Right ventricle myocardium inferior (tissue), 1 donor: ENCODE data around the gene CLCN6. TPM values are rescaled to one million over a fixed set of nuclear protein-coding genes. Genes with fewer than 3 reads are reported as not detected.

Experiments
- ATAC-seq: fragments of 200-7000 bp; cut with Tn5 transposase; one replicate; pipeline ENCODE4 v1.9.1; 2020; ENCODE audit warnings: mild to moderate bottlenecking, moderate library complexity
- DNase-seq: peaks from one replicate; pipeline ENCODE4 v3.0.0; 2021; ENCODE audit errors: missing footprints
- intact Hi-C: fragments of 100-400 bp; cut with DNase I; formaldehyde crosslinking; loops from one replicate; pipeline ENCODE4 v1.11.0; 2022
- total RNA-seq: library from RNA; stranded (reverse); fragmentation: NEBNext Ultra II Directional; extraction: Animal tissue kit (Norgen Biotek cat#: 25700); gene quantifications from one replicate; pipeline ENCODE4 v1.2.1, GENCODE V29; 2021
- donor health status: DM: no; HTN: yes; CAD: no; lungs with severe emphysema.

The CLCN6 gene
- total RNA-seq, 1 donor from 2014 or later, result 15.7 TPM

DNA sequence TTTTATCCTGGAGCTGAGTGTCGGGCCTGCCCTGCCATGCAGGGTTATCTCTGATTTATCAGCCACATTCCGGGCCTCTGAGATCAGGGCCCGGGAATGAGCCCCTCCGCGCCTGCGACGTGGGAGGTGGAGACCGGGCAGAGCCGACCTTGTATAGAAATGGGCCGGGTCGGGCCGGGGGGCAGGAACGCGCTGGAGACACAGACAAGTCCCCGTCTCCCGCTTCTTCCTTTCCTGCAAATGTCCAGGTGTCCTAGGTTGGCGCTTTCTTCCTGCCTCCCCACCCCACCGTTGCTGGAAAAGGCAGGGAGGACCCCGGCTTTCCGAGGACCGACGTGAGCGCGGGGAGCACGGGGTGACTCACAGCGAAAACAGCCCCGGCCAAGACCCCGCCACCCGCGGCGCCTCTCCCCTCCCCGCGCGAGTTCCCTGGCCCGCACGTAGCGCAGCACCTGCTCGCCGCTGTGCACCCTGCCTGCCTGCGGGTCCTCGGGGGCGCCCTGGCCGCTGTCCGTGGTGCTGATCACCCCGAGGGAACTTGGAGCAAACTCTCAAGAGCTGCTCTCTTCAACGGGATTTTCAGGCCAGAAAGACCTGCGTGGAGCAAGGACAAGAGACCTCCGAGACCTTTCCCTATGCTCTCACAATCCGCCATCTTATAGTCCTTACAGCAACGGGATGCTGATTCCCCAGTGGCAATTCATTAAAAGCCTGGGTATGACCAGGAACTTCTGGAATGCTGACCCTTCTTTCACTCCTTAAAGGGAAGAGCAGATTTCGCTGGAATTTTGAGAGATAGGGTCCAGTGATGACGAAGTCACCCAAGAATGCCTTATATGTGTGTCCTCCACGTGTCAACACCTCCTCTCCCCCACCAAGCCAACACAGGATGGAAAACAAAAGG, 53.2 kb downstream of the CLCN6 start:
- peak; percentile 62 for ATAC-seq
- intact Hi-C loops, result no loop called here
- DNase-seq, result no peak

DNA sequence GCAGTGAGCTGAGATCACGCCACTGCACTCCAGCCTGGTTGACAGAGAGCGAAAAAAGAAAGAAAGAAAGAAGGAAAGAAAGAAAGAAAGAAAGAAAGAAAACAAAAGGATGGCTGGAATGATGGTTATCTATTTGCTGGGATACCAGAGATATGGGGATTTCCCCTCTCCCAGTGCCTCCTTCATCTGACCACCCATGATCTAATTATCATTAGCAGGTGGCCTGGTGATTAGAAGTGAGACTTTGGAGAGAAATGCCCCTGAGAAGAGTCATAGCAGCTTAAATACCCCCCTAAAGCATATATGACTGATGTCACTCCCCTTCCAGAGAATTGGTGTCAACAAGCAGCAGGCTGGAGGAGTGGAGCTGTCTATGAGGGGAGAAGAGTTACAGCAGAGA, 54.1 kb downstream of the CLCN6 start:
- intact Hi-C loops, result no loop called here
- no peak for ATAC-seq
- no peak for DNase-seq

DNA sequence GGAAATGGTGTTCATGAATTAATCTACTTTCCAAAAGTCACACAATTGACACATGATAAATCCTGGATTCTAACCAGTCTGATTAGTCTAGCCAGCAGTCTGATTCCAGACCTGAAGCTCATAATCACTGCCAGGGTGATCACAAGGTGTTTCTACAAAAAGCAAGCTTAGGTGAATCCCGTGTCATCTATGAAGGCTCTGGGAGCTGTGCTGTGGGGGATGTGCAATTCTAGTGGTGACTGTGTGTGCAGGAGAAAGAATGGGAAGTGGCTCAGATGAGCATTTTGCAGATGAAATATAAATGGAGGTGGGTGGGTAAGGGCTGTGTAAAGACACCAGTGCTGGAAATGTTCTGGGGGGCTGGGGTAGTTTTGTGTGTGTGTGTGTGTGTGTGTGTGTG, 54.6 kb downstream of the CLCN6 start:
- no peak for ATAC-seq
- intact Hi-C loops, result no loop called here
- DNase-seq, result no peak

DNA sequence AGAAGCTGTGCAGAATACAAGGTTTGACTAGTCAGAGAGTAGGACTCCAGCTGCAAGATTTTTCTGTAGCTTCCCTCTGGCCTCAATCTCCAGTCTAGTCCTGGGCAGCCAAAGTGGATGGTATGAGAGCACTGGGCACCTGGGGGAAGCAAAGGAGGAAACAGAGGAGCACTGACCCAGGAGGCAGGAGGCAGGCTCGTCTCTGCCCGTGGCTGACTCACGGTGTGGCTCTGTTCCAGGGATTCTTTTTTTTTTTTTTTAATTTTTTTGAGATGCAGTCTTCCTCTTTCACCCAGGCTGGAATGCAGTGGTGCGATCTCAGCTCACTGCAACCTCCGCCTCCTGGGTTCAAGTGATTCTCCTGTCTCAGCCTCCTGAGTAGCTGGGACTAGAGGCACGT, 56.9 kb downstream of the CLCN6 start:
- intact Hi-C loops, result no loop called here
- no peak for DNase-seq
- no peak for ATAC-seq

DNA sequence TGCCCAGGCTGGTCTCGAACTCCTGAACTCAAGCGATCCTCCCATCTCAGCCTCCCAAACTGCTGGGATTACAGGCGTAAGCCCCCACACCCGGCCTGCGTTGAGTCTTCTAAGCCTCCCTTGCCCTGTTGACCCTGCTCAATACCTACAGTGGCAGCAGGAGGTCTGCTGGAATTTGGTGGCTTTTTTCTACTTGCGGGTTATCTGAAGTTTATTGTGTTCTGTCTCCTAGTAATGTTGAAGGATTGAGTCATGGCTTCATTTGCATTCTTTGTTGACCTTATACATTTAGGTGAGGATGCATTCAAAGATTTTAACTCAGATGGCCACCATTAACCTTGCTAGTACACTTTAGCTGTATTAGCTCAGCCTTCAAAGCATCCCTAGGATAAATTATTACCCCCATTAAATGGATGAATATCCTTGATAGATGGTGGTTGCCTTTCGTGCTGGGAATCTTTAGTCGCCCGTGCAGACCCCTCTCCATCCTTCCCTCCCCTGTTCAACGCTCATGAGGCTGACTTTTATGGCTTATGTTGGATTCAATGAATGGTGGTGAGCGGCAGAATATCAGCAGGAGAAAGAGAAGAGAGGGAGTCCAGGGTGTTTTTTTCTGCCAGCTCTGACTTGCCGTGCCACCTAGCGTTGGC, 62.5 kb downstream of the CLCN6 start:
- intact Hi-C loops, result loop anchor here (2.0 kb wide), 1 partner anchor 24 kb away; no protein-coding TSS in a partner anchor
- no peak for DNase-seq
- no peak for ATAC-seq

DNA sequence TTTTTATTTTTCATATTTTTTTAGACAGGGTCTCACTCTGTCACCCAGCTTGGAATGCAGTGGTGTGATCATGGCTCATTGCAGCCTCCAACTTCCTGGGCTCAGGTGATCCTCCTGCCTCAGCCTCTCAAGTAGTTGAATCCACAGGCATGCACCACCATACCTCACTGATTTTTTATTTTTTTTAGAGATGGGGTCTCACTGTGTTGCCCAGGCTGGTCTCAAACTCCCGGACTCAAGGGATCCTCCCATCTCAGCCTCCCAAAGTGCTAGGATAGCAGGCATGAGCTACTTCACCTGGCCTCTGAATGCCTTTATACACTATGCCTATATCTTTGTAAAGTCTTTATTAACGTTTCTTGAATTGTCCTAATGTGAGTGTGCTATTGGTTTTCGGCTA, 63.1 kb downstream of the CLCN6 start:
- ATAC-seq, result no peak
- DNase-seq, result no peak
- intact Hi-C loops, result loop anchor here (2.0 kb wide), 1 partner anchor 24 kb away; no protein-coding TSS in a partner anchor

DNA sequence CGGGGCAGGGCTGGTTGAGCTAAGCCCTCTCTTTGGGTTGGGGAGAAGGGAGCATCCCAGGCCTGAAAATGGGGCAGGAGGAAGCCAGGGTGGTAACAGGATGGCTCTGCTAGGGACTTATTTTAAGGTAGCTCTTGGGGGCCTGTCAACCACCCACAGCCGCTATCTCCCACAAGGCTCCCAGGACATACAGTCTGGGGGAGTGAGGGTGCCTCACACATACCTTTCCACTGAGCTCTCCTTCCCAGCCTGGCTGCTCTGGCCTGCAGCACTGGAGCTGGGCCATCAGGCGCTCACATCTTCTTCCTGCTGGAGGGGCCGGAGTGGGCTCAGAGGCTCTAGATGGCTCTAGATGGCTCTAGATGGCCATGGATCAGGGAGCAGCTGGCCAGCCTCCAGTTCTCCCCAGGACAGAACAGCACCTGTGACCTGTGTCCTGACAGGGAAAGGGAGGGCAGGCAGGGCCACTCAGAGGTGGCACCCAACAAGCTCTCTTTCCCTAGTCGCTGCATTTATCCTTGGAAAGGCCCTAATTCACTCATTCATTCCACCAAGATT, 63.7 kb downstream of the CLCN6 start:
- intact Hi-C loops, result loop anchor here (2.0 kb wide), 1 partner anchor 23 kb away; no protein-coding TSS in a partner anchor
- no peak for ATAC-seq
- DNase-seq, result no peak

DNA sequence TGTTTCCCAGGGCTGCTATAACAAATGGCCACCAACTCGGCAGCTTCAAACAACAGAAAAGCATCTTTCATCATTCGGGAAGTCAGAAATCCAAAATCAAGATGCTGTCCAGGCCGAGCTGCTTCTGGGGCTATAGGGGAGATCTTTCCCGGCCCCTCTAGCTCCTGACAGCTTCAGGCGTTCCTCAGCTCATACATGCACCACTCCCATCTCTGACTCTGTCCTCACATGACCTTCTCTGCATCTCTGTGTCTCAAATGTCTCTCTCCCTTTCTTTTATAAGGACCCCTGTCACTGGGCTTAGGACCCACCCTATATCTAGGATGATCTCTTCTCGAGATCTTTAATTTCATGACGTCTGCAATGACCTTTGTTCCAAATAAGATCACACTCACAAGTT, 66.6 kb downstream of the CLCN6 start:
- intact Hi-C loops, result no loop called here
- DNase-seq, result no peak
- no peak for ATAC-seq

DNA sequence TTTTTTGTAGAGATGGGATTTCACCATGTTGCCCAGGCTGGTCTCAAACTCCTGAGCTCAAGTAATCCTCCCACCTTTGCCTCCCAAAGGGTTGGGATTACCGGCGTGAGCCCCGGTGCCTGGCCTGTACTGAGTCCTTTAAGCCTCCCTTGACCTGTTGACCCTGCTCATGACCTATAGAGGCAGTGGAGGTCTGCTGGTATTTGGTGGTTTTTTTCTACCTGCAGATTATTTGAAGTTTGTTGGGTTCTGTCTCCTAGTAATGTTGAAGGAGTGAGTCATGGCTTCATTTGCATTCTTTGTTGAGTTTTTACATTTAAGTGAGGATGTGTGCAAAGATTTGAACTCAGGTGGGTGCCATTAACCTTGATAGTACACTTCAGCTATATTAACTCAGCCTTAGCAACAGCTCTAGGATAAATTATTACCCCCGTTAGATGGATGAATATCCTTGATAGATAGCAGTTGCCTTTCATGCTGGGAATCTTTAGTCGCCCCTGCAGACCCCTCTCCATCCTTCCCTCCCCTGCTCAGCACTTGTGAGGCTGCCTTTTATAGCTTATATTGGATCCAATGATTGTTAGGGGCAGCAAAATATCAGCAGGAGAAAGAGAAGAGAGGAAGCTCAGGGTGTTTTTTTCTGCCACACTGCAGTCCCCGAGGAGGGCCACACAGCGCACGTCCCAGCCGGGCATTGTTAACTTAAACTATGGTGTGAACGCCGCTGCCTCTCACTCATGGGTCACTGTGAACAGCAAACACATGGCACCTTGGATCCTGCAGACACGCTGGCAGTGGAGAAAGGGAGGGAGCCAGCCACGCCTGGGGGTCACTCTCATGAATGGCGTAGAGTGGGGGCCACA, 67.6 kb downstream of the CLCN6 start:
- ATAC-seq (no peak), DNase-seq (no peak)
- intact Hi-C loops, result loop anchor here (1.0 kb wide), 1 partner anchor 9 kb away; no protein-coding TSS in a partner anchor

DNA sequence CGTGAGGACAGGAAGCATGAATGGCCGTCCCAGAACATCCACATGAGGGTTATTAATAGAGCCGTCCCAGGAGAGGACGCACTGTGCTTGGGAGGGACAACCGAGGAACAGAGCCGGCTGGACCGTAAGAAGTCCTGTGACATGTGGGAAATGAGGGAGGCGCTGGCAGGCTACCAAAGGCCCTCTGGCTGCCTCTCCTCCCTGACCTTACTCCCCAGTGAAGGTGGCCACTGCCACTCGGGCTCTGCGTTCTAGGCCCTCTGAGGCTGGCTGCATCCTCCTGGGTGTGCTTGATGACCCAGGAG, 68.2 kb downstream of the CLCN6 start:
- intact Hi-C loops, result loop anchor here (1.0 kb wide), 1 partner anchor 8 kb away; no protein-coding TSS in a partner anchor
- ATAC-seq (peak; percentile 97), DNase-seq (peak; percentile 88)

DNA sequence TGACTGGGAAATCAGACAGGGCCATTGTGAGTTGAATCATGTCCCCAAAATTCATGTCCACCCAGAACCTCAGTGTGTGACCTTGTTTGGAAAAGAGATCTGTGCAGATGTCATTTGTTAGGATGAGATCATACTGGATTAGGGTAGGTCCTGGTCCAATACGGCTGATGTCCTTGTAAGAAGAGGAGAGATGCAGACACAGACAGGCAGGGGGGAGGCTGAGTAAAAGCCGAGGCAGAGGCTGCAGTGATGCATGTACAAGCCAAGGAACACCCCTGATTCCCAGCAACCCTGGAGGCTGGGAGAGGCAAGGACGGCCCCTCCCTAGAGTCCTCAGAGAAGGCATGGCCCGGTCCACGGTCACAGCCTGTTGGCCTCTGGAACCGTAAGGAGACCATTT, 68.6 kb downstream of the CLCN6 start:
- ATAC-seq (peak; percentile 16), DNase-seq (no peak)
- intact Hi-C loops, result loop anchor here (1.0 kb wide), 1 partner anchor 8 kb away; no protein-coding TSS in a partner anchor

DNA sequence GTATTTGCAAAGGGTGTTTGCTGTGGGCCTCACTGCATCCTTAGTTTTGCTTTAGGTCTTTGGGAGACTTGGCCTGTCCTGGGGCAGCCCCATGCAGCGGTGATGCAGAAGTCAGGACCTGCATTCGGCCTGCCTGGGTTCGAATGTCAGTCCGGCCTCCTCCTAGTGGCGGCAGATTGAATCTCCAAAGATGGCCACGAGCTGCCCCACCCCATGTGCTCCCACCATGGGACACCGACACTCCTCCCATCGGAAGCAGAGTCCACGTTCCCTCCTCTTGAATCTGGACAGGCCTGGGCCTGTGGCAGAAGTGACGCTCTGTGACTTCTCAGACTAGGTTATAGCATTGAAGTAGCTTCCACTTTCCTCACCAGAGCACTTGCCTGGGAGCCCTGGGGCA, 69.1 kb downstream of the CLCN6 start:
- intact Hi-C loops, result no loop called here
- DNase-seq, result no peak
- ATAC-seq, result no peak

DNA sequence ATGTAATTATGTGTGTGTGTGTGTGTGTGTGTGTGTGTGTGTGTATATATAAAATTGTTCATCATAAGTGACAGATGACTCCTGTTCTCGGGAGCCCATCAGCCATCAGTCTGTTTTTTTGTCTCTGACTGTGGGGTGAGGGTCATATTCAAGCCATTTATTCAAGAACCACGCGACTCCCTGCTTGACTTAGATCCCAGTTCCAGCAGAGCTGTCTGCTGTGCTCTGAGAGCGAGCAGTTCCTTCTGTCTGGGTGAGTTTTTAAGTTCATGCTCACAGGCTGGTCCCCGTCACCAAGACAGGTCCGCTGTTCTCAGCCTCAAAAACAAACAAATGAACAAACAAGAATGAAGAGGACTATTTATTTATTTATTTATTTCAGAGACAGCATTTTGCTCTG, 71.1 kb downstream of the CLCN6 start:
- intact Hi-C loops, result no loop called here
- ATAC-seq (no peak), DNase-seq (no peak)

DNA sequence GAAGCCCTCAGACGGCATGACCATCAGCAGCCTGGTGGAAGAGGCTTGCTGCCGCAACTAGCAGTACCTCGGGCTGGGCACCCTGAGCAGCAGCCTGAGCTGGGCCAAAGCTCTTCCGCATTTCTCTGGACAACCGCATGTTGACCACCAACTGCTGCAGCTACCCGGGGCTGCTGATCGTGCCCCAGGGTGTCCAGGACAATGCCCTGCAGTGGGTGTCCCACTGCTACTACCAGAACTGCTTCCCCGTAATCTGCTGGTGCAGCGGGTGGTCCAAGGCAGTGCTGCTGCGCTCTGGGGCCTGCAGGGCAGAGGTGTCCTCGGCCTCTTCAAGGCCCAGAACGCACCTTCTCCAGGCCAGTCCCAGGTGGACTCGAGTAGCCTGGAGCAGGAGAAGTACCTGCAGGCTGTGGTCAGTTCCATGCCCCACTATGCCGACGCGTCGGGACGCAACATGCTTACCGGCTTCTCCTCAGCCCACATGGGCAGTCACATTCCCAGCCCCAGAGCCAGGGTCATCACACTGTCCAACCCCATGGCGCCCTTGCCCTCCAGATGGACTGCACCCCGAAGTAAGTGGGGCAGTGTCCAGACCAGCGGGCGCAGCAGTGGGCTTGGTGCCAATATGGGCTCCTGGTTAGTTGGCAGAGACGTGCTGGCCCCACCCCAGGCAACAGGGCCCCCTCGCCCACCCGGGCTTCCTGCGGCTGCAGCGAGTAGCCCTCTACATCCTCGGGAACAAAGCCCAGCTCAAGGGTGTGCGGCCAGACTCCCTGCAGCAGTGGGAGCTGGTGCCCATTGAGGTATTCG, 72.3 kb downstream of the CLCN6 start:
- intact Hi-C loops, result no loop called here
- ATAC-seq, result no peak
- no peak for DNase-seq

DNA sequence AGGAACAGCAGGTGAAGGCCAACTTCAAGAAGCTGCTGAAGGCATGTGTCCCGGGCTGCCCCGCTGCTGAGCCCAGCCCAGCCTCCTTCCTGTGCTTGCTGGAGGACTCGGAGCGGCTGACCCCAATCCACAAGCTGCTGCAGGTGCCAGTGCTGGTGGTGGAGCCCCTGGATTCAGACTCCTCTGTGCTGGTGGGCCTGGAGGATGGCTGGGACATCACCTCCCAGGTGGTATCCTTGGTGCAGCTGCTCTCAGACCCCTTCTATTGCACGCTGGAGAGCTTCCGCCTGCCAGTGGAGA, 72.8 kb downstream of the CLCN6 start:
- DNase-seq, result no peak
- intact Hi-C loops, result no loop called here
- ATAC-seq, result no peak

DNA sequence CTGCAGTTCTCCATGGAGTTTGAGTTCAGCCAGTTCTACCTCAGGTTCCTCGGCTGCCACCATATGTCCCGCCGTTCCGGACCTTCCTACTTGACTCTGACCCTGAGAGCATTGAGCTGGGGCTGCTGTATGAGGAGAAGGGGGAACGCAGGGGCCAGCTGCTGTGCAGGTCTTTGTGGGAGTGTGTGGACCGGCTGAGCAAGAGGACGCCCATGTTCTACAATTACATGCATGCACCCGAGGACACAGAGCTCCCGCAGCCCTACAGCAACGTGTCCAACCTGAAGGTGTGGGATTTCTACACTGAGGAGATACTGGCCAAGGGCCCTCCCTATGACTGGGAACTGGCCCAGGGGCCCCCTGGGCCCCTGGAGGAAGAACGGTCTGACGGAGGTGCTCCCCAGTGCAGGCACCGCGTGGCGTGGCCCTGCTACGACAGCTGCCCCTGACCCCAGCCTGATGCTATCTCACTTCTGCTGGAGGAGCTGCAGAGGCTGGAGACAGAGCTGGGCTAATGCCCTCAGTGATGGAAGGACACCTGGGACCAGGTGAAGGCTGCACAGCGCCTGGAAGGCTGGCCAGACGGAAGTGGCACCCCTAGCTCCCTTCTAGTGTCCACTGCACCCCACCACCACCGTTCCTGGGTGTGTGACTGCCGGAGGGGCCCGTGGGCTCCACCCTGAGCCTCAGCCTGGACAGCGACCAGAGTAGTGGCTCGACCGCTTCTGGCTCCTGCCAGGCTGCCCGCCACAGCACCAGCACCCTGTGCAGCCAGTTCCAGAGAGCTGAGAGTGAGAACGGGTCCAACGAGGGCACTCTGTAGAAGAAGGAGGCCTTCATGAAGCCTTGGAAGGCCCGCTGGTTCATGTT, 73.6 kb downstream of the CLCN6 start:
- DNase-seq (no peak), ATAC-seq (no peak)
- intact Hi-C loops, result loop anchor here (5.0 kb wide), 1 partner anchor 87 kb away; no protein-coding TSS in a partner anchor

DNA sequence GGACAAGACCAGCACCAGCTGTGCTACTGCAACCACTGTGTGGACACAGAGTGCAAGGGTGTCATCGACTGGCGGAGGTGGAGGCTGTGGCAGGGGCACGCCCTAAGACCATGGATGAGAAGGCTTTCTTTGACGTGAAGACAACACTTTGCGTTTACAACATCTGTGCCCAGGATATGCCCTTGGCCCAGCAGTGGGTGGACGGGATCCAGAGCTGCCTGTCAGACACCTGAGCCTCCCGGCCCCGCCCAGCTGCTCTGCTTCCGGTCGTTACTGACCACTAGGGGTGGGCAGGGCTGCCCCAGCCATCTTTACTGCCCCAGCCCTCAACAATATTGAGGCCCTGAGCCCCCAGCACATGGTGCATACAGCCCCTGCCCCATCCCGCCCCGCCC, 74.2 kb downstream of the CLCN6 start:
- DNase-seq, result no peak
- no peak for ATAC-seq
- intact Hi-C loops, result loop anchor here (5.0 kb wide), 1 partner anchor 88 kb away; no protein-coding TSS in a partner anchor
